ENCODE results near the gene MAML3. TPM values are rescaled to one million over a fixed set of nuclear protein-coding genes. Genes with fewer than 3 reads are reported as not detected.

The MAML3 gene
- polyA plus RNA-seq, 1 donor = 17.2 TPM

GRCh38 chr4:140099983-140100382 is 54.0 kb downstream of the MAML3 start:
- DNase-seq = no peak

GRCh38 chr4:140098455-140099160 is 55.4 kb downstream of the MAML3 start:
- no peak for DNase-seq

GRCh38 chr4:140097572-140097971 is 56.4 kb downstream of the MAML3 start:
- no peak for DNase-seq

GRCh38 chr4:140096921-140097320 is 57.1 kb downstream of the MAML3 start:
- no peak for DNase-seq

- DNase-seq = no peak
These were observed 57.5 kb downstream of the MAML3 start for GRCh38 chr4:140096483-140096861.

GRCh38 chr4:140095694-140096482 is 58.1 kb downstream of the MAML3 start:
- no peak for DNase-seq

- no peak for DNase-seq
These were observed 59.3 kb downstream of the MAML3 start for GRCh38 chr4:140094438-140095420.

GRCh38 chr4:140092094-140092851 is 61.7 kb downstream of the MAML3 start:
- no peak for DNase-seq

- DNase-seq = no peak
These were observed 62.7 kb downstream of the MAML3 start for GRCh38 chr4:140091305-140091704.

- no peak for DNase-seq
These were observed 63.7 kb downstream of the MAML3 start for GRCh38 chr4:140090215-140090731.

GRCh38 chr4:140089216-140089615 is 64.8 kb downstream of the MAML3 start:
- no peak for DNase-seq

GRCh38 chr4:140088323-140088967 is 65.5 kb downstream of the MAML3 start:
- DNase-seq = no peak

- DNase-seq = no peak
These were observed 68.1 kb downstream of the MAML3 start for GRCh38 chr4:140085881-140086280.

- DNase-seq = no peak
These were observed 68.8 kb downstream of the MAML3 start for GRCh38 chr4:140085062-140085622.

GRCh38 chr4:140084385-140084784 is 69.6 kb downstream of the MAML3 start:
- no peak for DNase-seq

- no peak for DNase-seq
These were observed 71.6 kb downstream of the MAML3 start for GRCh38 chr4:140082391-140082755.

- DNase-seq = no peak
These were observed 72.2 kb downstream of the MAML3 start for GRCh38 chr4:140081641-140082390.

- no peak for DNase-seq
These were observed 73.1 kb downstream of the MAML3 start for GRCh38 chr4:140080883-140081282.

- peak; percentile 78 for DNase-seq
These were observed 75.6 kb downstream of the MAML3 start for GRCh38 chr4:140078366-140078765.

- no peak for DNase-seq
These were observed 77.7 kb downstream of the MAML3 start for GRCh38 chr4:140076307-140076706.

Data from left kidney (tissue), 2 donors.